ENCODE results near the gene TBC1D17. TPM values are rescaled to one million over a fixed set of nuclear protein-coding genes. Genes with fewer than 3 reads are reported as not detected.

Gene TBC1D17
- total and polyA plus RNA-seq, 2 of the 13 experiments (the other 11 are each of a cell fraction or from before 2014, with no cell fraction given) = 9.7 to 16.9 TPM

GRCh38 chr19:49869484-49870308 lies 7.8 kb upstream of the TBC1D17 start (continued):
- TF ChIP-seq DNMT1 (CRISPR knock-in tag; IDR thresholded peaks at IDR 0.05) (no peak), MLX (CRISPR knock-in tag; IDR thresholded peaks at IDR 0.05) (no peak), SMARCE1 (IDR thresholded peaks at IDR 0.05; ENCODE audit: borderline replicate concordance) (no peak), MZF1 (CRISPR knock-in tag; IDR thresholded peaks at IDR 0.05; ENCODE audit: borderline replicate concordance) (no peak), ZNF343 (CRISPR knock-in tag; IDR thresholded peaks at IDR 0.05) (no peak), KAT8 (CRISPR knock-in tag; IDR thresholded peaks at IDR 0.05) (peak; percentile 84), MLLT10 (CRISPR knock-in tag; IDR thresholded peaks at IDR 0.05) (no peak), DR1 (CRISPR knock-in tag; IDR thresholded peaks at IDR 0.05) (no peak), CBX5 (CRISPR knock-in tag; IDR thresholded peaks at IDR 0.05; ENCODE audit: borderline replicate concordance) (0 out of 2 replicates have a peak, but pooled peaks have one; percentile 24), ZNF224 (CRISPR knock-in tag; IDR thresholded peaks at IDR 0.05) (no peak), ZNF225 (CRISPR knock-in tag; IDR thresholded peaks at IDR 0.05) (no peak), MIER2 (CRISPR knock-in tag; IDR thresholded peaks at IDR 0.05) (peak; percentile 37; the same call in 1 of the 2 replicates), SETDB1 (CRISPR knock-in tag; IDR thresholded peaks at IDR 0.05; ENCODE audit: borderline replicate concordance) (no peak), ZNF577 (CRISPR knock-in tag; IDR thresholded peaks at IDR 0.05; ENCODE audit: borderline replicate concordance, low read depth) (no peak), KLF13 (CRISPR knock-in tag; IDR thresholded peaks at IDR 0.05) (peak; percentile 54; the same call in 1 of the 2 replicates), HOXD1 (CRISPR knock-in tag; IDR thresholded peaks at IDR 0.05) (peak; percentile 76), MYNN (CRISPR knock-in tag; IDR thresholded peaks at IDR 0.05; ENCODE audit: low read depth) (no peak), ZNF660 (CRISPR knock-in tag; IDR thresholded peaks at IDR 0.05; ENCODE audit: borderline replicate concordance, low read depth) (0 out of 2 replicates have a peak, but pooled peaks have one; percentile 31), SIN3A (IDR thresholded peaks at IDR 0.05; ENCODE audit: borderline replicate concordance, low read depth, low read length) (peak; percentile 75; the same call in 1 of the 2 replicates), ZNF232 (CRISPR knock-in tag; IDR thresholded peaks at IDR 0.05; ENCODE audit: borderline replicate concordance) (peak; percentile 42; the same call in 1 of the 2 replicates), RNF2 (conservative IDR thresholded peaks at IDR 0.05; ENCODE audit: low read depth) (no peak; the same call in 1 of the 2 replicates), STAT5B (CRISPR knock-in tag; IDR thresholded peaks at IDR 0.05) (no peak), ZNF333 (CRISPR knock-in tag; IDR thresholded peaks at IDR 0.05; ENCODE audit: borderline replicate concordance) (peak; percentile 85), HCFC1 (IDR thresholded peaks at IDR 0.05; ENCODE audit: low read depth, low read length) (no peak), CBX2 (IDR thresholded peaks at IDR 0.05; ENCODE audit: low read depth, low read length) (no peak), CBX2 (CRISPR knock-in tag; IDR thresholded peaks at IDR 0.05; ENCODE audit: low read depth) (0 out of 2 replicates have a peak, but pooled peaks have one; percentile 62), ZNF501 (CRISPR knock-in tag; IDR thresholded peaks at IDR 0.05) (peak; percentile 37), SIX4 (CRISPR knock-in tag; IDR thresholded peaks at IDR 0.05) (no peak), ZFP90 (CRISPR knock-in tag; IDR thresholded peaks at IDR 0.05; ENCODE audit: borderline replicate concordance) (no peak), NFKB2 (CRISPR knock-in tag; IDR thresholded peaks at IDR 0.05; ENCODE audit: borderline replicate concordance) (0 out of 2 replicates have a peak, but pooled peaks have one; percentile 33), HNF4G (IDR thresholded peaks at IDR 0.05; ENCODE audit: borderline replicate concordance, low read depth, low read length) (no peak), HNF4G (CRISPR knock-in tag; IDR thresholded peaks at IDR 0.05; ENCODE audit: borderline replicate concordance, low read depth) (no peak), SP140L (CRISPR knock-in tag; IDR thresholded peaks at IDR 0.05; ENCODE audit: borderline replicate concordance) (no peak)
